NB4 (cell line): ENCODE measurements around the gene AKAP6.

Experiments
- DNase-seq: peaks from one replicate; pipeline ENCODE4 v3.0.0; 2010; ENCODE audit warnings: low read depth
- H3K4me3 ChIP-seq: one replicate; pipeline ENCODE4 v1.5.1; 2011; ENCODE audit warnings: mild to moderate bottlenecking, low read depth, low read length, moderate library complexity
- MYC ChIP-seq: IDR thresholded peaks from 2 replicates; pipeline ENCODE4 v1.6.1; 2011; ENCODE audit warnings: low read depth, low read length
- POLR2A ChIP-seq: IDR thresholded peaks from 2 replicates; pipeline ENCODE4 v1.6.1; 2011; ENCODE audit warnings: mild to moderate bottlenecking; ENCODE audit not compliant: insufficient read length; ENCODE audit errors: extremely low read depth
- TF ChIP-seq, protein P1 (sequence below): IDR thresholded peaks from one replicate; pipeline ENCODE4 v1.5.1; 2012; ENCODE audit warnings: low read depth, low read length
- TF ChIP-seq, protein P2 (sequence below): IDR thresholded peaks from 2 replicates; pipeline ENCODE4 v1.6.1; 2011; ENCODE audit warnings: low read depth, low read length

Gene AKAP6

DNA sequence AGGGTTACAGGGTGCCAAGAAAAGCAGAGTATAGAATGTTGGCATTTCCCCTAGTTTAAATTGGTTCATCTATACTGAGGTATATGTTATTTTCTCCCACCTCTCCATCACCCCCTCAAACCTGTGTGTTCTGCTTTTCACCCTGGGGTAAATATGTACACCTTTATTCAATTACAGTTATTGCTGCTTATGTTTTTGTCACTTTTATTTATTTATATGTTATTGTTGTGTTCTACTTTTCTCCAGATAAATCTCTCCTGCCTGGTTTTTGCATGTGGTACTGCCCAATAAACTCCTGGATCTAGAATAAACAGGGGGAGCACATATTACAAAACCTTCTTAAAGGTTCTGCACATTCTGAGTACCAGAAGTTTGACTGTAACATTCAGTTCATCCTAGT lies 487.5 kb downstream of the AKAP6 start:
- TF ChIP-seq, protein P1, sequence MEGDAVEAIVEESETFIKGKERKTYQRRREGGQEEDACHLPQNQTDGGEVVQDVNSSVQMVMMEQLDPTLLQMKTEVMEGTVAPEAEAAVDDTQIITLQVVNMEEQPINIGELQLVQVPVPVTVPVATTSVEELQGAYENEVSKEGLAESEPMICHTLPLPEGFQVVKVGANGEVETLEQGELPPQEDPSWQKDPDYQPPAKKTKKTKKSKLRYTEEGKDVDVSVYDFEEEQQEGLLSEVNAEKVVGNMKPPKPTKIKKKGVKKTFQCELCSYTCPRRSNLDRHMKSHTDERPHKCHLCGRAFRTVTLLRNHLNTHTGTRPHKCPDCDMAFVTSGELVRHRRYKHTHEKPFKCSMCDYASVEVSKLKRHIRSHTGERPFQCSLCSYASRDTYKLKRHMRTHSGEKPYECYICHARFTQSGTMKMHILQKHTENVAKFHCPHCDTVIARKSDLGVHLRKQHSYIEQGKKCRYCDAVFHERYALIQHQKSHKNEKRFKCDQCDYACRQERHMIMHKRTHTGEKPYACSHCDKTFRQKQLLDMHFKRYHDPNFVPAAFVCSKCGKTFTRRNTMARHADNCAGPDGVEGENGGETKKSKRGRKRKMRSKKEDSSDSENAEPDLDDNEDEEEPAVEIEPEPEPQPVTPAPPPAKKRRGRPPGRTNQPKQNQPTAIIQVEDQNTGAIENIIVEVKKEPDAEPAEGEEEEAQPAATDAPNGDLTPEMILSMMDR = no peak
- TF ChIP-seq MYC (no peak), POLR2A (no peak)
- TF ChIP-seq, protein P2, sequence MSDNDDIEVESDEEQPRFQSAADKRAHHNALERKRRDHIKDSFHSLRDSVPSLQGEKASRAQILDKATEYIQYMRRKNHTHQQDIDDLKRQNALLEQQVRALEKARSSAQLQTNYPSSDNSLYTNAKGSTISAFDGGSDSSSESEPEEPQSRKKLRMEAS = no peak
- no peak for DNase-seq
- no peak overlapping the region for H3K4me3 ChIP-seq

GRCh38 chr14:32817780-32818179 lies 488.7 kb downstream of the AKAP6 start:
- no peak for DNase-seq
- no peak overlapping the region for H3K4me3 ChIP-seq
- TF ChIP-seq, protein P1 = no peak
- TF ChIP-seq MYC (no peak), POLR2A (no peak)
- TF ChIP-seq, protein P2 = no peak

DNA sequence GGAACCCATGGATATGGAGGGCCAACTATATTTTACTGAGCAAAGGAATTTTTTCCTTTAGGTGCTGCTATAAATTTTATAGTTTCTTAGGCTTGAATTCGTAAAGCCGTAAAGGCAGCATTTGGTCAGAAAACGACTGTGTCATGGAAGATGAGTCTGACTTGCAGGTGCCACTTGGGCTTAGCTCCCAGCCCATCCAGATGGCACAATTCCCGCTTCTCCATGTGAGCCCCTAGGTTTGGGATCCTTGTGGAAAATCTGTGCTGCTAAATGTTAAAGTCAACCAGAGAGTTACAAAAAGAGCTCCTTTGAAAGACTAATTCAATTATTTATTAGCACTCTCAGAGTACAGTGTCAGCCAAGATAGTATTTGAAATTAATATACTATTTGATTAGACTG lies 489.5 kb downstream of the AKAP6 start:
- no peak overlapping the region for H3K4me3 ChIP-seq
- TF ChIP-seq POLR2A = no peak
- TF ChIP-seq, protein P2 = no peak
- TF ChIP-seq MYC = no peak
- TF ChIP-seq, protein P1 = no peak
- DNase-seq = no peak

DNA sequence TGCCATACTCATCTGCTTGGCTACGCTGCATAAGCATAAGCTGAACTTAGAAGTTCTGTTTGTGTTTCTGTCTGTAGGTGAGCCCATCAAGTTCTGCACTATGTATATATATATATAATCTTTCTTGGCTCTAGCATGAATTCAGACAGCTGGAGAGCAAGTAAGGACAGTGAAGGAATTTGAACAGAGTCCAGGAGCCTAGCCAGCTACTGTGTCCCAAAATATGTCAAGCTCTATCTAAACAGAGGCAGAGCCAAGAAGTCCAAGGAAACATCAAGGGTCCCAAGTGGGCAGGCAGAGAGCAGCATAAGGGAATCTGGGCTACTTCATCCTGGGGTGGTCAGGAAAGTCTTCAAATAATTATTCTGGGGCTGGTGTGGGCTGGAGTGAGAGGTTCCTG lies 491.1 kb downstream of the AKAP6 start:
- TF ChIP-seq, protein P1 = no peak
- TF ChIP-seq MYC (no peak), POLR2A (no peak)
- TF ChIP-seq, protein P2 = no peak
- no peak overlapping the region for H3K4me3 ChIP-seq
- DNase-seq = no peak

GRCh38 chr14:32820682-32821081 lies 491.6 kb downstream of the AKAP6 start:
- TF ChIP-seq, protein P1 = no peak
- no peak for TF ChIP-seq MYC
- DNase-seq = no peak
- no peak overlapping the region for H3K4me3 ChIP-seq
